ENCODE data around the gene ACSS1.

The ACSS1 gene

DNA sequence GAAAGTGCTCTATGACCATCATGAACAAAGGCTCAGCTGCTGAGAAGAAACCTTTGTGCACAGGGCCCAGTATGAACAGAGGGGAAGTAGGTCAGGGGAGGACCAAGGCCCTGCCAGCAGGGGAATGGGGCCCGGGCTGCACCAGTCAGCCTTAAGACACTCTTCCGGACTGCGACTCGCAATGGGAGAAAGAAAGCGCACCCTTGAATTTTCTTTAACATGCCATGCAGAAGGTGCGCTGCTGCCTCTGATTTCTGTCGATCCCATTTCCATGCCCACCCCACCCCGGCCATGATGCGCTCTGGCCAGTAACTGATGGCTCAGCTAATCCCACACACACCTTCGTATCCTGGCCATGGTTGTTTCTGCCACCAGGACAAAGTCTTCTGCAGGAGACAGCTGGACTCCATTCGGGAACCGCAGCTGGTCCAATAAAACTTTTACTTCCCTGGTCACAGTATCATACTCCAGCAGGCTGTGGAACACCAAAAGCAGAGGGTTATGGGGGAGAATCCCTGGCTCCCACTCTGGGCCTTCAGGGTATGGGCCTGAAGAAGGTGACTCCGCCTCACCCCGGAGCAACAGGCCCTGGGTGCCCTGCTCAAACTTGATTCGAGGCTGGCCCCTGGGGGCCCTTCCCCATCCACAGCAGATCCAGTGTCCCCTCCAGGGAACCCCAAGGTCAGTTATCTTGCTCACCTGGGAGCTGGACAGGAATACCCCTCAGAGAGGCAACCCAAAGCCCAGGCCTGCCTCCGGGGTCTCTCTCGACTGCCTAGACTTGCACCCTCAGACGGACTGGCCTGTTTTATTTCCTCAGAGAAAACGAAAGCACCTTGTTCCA, 88.5 kb downstream of the ACSS1 start:
- no peak for DNase-seq

DNA sequence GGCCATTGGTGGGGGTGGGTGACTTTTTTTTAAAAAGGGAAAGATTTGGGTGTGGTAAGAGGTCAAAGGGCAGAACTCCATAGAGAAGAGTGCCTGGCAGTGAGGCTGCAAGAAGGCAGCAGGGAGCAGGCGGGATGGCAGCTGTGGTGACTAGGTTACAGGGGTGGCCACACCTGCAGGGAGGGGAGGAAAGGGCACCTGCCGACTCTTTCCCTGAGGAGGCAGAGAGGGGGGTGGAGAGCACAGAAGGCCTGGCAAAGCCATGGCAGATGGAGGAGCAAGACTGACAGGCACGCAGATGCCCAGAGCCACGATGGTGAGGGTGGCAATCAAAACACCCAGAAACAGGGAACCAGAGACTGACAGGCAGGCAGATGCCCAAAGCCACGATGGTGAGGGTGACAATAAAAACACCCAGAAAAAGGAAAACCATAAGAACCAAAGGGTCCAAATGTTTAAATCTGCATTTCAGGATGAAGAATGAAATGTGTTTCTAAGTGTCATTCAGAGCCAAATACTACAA, 89.6 kb downstream of the ACSS1 start:
- DNase-seq = no peak

DNA sequence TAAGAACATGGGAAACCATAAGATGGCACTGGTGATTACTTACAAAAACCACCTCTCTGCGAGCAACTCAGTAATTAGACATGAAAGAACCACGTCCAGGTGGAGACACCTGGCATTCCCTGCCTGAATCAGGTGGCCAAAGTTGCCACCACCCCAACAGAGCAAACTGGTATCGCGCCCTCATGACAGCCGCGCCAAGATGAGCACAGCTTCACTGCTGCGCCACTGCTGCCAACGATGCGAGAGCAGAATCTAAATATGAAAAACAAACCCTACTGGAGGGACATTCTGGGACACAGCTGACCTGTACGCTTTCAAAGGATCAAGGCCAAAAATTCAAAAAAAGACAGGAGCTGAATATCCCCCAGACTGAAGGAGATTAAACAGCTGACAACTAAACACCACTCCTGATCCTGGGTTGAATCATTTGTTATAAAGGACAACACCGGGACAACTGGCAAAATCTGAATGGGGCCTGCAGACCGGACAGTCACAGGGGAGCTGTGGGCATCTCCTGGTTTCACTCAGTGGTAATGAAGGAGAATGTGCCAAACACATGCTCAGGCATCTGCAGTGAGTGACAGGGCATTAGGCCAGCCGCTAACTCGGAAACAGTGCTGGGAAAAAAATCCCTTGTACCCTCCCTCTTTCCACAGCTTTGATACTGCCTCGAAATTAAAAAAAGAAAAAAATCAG, 91.5 kb downstream of the ACSS1 start:
- no peak for DNase-seq

DNA sequence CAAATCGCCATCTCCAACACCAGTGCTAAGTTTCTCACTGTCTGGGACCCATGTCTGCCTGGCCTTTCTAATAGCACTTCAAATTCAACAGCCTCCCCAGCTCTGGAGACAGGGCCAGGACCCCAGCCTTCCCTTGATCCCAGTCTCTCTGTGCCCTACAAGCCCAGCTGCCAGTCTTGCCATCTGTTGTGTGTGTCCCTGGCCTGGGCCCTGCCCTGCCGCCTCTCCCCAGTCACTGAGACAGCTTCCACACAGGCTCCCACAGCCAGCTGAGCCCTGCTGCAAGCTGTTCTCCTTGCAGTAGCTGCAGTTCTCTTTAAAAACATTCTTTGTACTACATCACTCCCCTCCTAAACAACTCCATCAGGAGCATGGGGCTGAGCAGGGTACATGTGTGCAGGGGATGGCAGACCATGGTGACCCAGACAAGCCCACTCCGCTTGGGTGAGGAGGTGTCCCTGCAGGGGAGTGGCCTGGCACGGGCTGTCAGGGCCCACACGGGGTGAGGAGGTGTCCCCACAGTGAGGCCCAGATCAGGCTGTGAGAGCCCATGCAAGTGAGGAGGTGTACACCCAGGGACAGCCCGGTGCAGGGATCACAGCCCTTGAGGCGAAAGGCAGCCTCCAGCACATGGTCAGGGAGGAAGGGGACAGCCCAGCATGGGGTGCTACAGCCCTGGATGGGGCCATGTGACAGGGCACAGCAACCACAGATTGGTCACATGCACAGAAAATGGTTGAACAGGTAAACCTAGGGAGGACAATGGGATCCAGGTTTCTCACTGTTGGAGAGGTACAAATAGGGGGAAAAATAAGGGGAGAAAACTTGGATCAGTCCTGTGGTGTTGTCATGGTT, 92.6 kb downstream of the ACSS1 start:
- DNase-seq = no peak

DNA sequence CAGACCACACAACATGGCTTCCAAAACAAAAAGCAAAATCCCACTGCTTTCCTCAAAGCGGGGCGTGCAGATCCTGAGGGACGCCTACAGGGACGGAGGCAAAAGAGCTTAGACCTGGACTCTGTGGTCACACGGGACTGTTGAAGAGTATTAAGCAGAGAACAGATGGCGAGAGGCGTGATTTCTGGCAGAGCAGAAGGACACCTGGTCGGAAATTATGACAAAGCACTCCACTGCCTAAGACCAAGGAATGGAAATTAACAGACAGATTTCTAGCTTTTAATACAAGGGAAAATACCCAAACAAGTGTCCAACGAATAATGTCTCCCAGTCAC, 93.5 kb downstream of the ACSS1 start:
- no peak for DNase-seq

DNA sequence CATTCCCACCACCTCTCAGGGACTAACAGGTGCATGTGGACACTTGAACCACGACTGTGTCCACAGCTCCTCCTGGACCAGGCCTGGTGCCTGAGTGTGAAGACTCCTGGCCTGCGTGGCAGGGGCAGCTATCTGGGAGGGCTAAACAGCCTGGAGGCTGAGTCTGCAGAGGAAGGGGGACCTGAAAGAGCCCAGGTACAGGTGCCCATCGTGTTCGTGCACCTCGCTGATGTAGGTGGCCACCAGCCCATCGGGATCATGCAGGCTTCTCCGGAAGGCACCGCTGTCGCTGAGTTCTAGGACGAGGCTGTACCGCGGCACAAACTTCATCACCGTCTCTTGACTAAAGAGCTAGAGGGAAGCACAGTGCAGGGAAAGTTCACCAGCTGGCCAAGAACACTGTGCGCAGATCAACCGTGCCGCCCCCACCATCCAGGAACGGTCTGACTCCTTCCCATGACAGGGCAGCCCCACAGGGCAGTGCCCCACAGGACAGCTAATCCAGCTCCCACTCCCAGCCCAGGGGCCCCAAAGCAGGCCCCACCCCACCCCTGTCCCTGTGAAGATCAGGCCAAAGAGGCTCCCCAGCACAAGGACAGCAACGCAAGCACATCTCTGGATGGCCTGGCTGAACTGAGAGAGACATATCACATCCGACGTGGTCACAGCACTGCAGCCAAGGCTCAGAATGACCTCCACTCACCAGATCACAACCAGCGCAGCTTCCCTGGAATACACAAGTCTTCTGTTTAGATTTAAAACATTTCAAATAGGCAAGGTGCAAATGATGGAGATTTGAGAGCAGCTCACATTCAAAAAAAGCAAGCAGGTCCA, 94.0 kb downstream of the ACSS1 start:
- DNase-seq = no peak

DNA sequence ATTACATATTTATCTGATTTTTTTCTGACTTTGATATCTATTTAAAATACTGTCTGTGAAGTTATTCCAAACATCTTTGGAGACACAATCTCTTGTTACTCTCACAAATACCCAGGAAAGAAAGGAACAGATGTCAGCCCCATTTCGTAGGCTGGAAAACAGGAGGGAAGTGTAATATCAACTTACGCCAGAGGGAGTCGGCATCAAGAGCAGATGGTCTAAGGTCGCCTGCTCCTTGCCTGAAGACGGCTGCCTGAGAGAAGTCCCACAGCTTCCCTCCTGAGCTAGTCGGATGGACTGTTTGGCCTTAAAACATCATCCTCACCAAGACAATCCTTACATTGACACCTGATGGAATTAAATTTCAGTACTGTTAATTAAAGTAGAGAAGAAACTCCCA, 95.4 kb downstream of the ACSS1 start:
- no peak for DNase-seq

DNA sequence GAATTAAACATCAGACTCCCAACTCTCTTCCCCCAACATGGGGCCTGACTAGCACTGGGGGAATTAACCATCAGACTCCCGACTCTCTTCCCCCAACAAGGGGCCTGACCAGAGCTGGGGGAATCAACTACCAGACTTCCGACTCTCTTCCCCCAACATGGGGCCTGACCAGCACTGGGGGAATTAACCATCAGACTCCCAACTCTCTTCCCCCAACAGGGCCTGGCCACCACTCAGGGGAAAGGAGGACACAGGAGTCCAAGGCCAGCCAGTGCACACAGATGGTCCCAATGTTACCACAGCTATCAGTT, 95.8 kb downstream of the ACSS1 start:
- no peak for DNase-seq

DNA sequence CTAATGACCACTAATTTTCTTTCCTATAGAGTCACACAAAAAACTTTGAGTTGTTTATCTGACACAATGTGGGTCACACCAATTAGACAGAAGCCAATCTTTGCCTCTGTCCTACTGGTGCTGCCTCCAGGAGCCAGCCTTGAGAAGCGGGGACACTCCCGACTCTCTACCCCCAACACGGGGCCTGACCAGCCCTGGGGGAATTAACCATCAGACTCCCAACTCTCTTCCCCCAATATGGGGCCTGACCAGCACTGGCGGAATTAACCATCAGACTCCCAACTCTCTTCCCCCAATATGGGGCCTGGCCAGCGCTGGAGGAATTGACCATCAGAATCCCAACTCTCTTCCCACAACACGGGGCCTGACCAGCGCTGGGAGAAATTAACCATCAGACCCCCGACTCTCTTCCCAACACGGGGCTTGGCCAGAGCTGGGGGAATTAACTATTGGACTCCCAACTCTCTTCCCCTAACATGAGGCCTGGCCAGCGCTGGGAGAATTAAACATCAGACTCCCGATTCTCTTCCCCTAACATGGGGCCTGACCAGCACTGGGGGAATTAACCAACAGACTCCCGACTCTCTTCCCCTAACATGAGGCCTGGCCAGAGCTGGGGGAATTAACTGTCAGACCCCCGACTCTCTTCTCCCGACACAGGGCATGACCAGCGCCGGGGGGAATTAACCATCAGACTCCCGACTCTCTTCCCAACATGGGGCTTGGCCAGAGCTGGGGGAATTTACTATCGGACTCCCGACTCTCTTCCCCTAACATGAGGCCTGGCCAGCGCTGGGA, 96.4 kb downstream of the ACSS1 start:
- no peak for DNase-seq

DNA sequence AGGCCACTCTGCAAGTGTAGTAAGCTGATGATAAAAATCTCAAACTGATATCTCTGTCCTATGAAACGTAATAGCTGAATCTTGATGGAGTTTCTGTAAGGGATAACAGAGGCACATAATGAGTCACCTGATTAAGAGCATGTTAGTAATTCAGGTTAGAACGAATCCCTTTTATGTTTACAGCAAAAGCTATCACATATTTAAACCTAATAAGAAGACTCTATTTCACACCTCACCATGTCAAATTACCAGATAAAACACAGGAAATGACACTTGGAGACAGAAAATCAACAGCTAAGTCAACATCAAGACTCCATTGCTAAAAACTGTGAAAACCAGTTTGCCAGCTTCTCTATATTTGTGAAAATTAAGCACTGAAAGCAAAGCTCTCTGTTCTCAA, 97.1 kb downstream of the ACSS1 start:
- DNase-seq = no peak

DNA sequence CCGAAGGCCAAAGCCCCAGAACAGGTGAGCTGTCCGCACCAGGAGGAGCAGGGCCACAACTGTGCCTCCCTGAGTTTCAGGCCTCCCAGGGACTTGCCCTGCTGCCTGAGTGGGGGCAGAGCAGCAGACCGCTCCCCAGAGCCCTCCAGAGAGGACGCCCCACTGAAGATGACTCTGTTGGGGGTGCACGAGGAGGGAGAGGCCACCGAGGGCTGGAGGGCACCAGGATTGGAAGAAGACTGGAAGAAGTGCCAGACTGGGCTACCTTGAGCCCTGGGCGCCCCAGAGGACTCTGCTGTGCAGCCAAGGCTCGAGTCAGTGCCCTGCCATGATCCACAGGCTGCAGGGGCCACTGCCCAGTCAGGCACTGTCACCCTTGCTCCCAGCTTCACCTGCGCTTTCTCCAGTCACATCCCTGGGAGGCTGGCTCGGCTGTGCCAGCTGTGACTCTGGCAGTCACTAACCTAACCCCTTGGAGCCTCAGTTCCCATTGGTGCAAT, 97.6 kb downstream of the ACSS1 start:
- no peak for DNase-seq

DNA sequence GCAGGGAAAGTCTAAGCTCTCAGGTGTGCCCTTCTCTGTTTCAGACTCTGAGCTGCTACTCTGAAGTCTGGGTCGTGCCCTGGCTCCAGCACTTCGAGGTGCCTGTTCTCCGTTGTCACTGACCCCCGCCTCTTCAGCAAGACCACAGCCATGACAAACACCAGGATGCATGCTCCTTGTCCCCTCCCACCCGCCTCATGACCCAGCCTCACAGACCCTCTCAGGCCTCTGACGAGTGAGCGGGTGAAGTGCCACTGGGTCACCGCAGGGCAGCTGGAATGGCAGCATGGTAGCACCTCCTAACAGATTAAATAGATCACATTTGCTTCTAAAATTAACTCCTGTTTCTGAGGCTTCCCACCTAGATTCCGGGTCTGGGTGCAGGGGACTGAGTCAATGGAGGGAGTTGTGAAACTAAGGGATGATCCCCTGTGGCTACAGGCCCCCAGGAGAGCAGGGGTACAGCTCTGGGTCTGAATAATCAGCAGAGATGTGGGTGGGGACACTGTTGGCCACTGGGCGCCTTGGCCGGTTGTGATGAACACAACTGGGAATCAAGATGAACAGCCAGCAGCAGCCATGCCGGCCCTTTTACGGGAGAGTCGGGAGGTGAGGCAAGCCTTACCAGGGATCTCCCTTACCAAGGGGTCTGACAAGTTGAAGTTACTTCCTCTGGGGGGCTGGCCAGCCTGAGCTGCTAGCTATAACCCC, 98.2 kb downstream of the ACSS1 start:
- DNase-seq = no peak

DNA sequence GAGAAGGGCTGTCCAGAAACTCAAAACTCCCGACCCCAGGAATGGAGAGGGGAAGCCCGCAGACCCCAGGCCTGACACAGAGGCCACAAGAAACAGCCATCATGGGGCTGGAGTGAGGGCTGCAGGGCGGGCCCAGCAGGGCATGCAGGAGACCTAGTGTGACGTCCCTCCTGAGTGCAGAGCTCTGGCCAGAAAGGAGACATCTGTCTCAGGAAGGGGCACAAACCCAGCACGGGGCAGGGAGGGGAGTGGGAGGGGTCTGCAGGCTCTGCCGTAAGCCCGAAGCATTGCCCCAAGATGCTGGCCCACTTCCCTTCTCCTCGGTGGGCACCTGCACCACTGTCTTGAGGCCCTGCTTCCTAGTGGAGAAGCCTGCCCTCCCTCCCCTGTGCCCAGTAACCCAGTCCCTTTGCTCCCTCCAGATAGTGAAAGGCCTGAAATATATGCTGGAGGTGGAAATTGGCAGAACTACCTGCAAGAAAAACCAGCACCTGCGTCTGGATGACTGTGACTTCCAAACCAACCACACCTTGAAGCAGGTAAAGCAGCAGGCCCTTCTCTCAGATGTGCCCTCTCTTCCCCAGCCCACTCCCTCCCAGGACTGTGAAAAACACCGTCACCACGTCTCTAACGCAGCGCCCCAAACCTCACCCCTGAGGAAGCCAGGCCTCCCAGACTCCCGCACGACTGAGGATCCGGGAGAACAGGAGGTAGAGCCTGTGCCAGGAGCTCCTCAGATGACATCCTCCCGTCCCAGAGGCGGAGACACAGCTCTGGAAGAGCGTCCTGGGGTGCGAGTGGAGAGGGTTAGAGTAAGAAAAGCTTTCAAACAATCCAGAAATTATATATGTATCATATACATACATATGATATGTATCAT, 99.2 kb downstream of the ACSS1 start:
- no peak for DNase-seq

DNA sequence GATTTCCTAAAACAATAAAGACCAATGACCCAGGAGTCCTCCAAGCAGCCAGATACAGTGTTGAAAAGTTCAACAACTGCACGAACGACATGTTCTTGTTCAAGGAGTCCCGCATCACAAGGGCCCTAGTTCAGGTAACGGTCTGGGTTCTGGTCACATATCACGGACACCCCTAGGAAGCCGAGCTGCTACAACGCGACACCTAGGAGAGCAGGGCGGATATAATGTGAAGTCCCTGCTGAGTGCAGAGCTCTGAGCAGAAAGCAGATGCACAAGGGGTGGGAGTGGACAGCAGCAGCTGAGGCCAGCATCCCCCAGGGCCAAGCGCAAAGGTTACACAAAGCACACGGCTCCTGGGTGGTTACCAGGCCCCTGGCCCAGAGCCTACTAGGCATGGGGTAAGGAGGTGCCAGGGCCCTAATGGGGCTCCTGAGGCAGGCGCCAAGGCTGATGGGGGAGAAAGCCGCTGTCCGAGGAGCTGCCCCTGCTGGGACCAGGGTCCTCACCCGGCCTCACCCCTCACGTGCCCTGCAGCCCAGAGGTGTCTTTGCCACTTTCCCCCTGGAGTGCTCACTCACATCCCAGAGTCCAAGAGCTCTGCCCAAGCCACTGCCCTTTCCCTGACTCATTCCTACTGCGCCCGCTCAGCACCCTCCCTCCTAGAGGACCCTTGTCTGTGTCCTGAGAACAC, 100.5 kb downstream of the ACSS1 start:
- no peak for DNase-seq

Measured in activated naive CD4-positive, alpha-beta T cell (primary cell).